HG03135 (cell line): ENCODE measurements around the gene USP47.
"Not testable (repeated sequence)": the region's sequence is repeated elsewhere in the genome, so short reads cannot be mapped to it uniquely, and the experiment has no call there.

Experiments
- ATAC-seq: cut with Tn5 transposase; IDR thresholded peaks from one replicate; pipeline ENCODE4 v1.9.1; 2021; ENCODE audit warnings: mild to moderate bottlenecking, moderate library complexity; ENCODE audit not compliant: unreplicated experiment

USP47 gene

GRCh38 chr11:11827272-11827671 is 14.5 kb upstream of the USP47 start:
- no peak for ATAC-seq

- not testable (repeated sequence) for ATAC-seq
These were observed 10.4 kb upstream of the USP47 start for GRCh38 chr11:11831406-11831805.

DNA sequence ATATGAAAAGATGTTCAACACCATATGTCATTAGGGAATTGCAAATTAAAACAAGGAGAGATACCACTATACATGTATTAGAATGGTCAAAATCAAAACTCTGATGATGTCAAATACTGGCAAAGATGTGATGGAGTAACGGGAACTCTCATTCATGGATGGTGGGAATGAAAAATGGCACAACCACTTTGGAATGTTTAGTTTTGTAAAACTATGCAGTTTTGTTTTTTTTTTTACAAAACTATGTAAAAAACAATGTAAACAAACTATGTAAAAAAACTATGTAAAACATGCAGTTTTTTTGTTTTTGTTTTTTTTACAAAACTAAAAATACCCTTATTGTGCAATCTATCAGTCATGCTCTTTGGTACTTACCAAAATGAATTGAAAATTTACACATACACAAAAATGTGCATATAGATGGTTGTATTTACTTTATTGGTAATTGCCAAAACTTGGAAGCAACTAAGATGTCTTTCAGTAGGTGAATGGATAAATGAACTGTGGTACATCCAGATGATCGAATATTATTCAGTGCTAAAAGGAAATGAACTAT is 5.0 kb upstream of the USP47 start:
- no peak for ATAC-seq

GRCh38 chr11:11839718-11840117 is 2.1 kb upstream of the USP47 start:
- no peak for ATAC-seq

DNA sequence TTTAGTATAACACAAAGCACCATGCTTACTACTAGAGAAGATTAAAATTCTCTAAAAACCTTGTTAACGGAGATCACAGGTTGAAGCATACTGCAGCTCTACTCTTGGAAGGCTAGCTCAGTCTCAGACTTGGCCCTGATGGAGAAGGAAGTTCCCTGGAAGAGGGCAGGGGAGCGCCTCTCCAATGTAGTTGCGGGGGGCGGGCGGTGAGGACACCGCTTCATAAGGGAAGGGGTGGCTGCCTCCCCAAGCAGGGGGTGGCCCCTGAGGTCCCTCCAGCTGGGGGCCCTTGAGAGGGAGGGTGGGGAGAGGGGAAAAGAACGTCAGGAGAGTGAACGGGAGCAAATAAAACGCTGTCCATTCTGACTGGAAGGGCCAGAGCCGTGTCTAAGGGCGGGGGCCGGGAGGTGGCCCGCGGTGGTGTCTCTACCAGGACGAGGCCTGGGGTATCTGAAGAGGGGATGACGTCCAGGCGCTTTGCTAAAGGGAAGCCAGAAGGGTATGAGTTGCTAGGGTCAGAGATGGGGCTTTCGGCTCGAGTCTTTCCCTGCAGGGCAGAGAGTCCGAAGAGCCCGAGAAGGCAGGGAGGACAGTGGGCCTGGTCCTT is 553 bp upstream of the USP47 start:
- peak; percentile 45 for ATAC-seq

DNA sequence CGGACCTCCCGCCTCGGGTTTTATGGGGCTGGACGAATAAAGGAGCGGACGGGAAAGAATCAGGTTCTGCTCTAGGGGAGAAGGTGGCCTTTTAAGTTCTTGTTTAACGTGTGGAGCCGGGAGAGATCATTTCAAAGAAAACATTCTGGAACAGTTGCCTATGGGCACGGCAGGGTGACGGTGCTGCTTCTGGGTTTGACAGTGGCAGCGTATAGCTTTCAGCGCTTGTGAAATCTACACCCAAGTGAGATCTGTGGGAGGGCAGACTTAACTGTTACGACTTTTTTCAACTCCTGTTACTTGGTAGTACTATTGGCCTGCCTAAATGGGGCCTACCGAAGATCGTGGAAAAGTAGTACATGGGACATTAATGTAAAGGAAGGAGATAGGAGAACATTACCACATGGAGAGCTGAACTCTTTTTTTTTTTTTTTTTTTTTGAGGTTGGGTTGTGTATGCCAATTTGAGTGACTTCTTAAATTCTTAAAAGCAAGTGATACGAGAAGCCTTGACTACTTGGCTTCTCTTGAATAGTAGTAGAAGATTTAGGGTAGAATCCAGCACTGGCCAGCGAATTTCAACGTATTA is 743 bp downstream of the USP47 start:
- ATAC-seq, result peak; percentile 49

- ATAC-seq, result no peak
These were observed 1.4 kb downstream of the USP47 start for GRCh38 chr11:11843211-11843621.

GRCh38 chr11:11843642-11844041 is 1.9 kb downstream of the USP47 start:
- ATAC-seq, result no peak

DNA sequence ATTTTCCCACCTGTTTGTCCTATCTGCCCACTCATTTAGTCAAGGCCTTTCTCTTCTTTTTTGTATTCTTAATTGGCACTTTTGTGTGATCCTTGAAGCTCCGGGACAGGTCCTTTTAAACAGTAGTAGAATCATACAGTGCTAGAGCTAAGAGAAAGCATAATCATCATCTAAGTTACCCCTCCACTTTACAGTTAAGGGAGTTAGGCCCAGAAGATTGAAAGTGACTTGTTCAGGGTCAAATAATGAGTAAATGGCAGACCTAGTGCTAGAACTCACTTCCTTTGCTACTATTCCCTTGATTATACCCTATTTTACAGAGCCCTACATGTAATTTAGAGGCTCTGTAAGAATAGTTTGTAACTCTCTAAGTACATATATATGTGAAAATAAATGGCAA is 2.5 kb downstream of the USP47 start:
- ATAC-seq, result no peak

DNA sequence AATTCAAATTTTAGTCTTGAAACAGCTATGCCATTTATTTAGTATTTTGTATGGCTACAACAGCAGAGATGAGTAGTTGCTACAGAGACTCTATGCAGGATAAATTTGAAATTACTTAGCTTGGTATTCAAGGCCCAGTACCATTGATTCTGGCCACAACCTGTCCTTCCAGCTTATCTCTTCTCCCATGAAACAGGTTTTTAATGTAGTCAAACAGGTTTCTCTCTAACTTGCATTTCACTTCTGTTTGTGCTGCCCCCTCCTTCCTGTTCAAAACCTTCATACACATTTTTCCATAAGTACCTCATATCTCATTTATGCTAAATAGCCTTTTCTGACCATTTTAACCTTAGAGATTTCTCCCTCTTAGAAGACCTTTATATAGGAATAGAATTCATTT is 3.3 kb downstream of the USP47 start:
- no peak for ATAC-seq

- no peak for ATAC-seq
These were observed 3.8 kb downstream of the USP47 start for GRCh38 chr11:11845551-11845950.

GRCh38 chr11:11847082-11847481 is 5.3 kb downstream of the USP47 start:
- ATAC-seq, result no peak

- ATAC-seq, result peak; percentile 67
These were observed 7.3 kb downstream of the USP47 start for GRCh38 chr11:11848891-11849746.

- no peak for ATAC-seq
These were observed 8.9 kb downstream of the USP47 start for GRCh38 chr11:11850668-11851067.

- no peak for ATAC-seq
These were observed 14.9 kb downstream of the USP47 start for GRCh38 chr11:11856638-11857037.

DNA sequence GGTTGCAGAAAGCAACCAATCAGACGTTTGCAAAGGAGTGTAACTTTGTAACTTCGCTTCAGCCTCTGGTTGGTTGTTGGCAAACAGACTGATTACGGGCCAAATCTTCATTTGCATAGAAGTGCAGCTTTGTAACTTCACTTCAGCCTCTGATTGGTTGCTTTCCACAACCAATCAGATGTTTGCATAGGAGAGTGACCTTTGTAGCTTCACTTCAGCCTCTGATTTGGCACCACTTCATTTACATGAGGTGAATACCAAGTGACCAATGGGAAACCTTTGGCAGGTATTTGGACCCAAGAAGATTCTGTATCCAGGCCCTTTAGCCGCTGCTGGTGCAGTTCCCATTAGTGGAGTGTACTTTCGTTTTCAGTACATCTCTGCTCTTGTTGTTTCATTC is 16.0 kb downstream of the USP47 start:
- no peak for ATAC-seq

- ATAC-seq, result no peak
These were observed 16.9 kb downstream of the USP47 start for GRCh38 chr11:11858676-11859075.

DNA sequence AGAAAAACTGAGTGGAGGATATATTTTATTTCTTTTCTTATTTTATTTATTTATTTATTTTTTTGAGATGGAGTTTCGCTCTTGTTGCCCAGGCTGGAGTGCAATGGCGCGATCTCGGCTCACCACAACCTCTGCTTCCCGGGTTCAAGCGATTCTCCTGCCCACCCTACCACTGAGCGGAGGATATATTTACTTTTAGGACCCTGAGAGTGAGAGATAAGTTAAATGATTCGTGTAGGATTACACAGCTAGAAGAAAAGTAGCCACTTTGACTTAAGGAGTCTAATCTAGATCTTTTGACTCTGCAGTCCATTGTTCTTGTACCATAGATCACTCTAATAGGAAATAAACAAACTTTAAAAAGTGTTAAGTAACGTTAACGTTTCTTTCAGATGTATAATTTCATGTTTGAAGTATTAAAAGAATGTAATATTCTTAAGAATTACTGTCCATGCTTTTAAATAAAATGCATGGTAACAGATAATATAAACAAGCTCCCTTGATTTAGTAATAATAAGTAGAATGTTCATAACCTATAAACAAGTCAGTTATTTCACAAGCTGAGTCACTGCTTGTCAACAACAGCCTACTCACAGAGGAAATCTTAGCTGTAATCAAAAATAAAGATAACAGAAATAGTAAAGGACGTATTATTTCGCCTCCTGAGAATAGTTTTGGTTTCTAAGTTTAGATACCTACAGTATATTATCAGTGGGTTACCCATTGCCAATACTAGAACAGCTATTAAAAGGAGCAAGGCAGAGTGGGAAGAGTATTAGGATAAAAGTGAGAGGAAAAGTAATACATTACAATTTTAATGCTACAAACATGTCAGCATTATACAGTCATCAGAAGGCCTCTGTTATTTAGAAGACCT is 18.6 kb downstream of the USP47 start:
- ATAC-seq, result no peak

GRCh38 chr11:11862999-11863398 is 21.2 kb downstream of the USP47 start:
- ATAC-seq, result no peak

GRCh38 chr11:11864332-11864731 is 22.6 kb downstream of the USP47 start:
- ATAC-seq, result no peak

- ATAC-seq, result no peak
These were observed 23.0 kb downstream of the USP47 start for GRCh38 chr11:11864803-11865202.
